ENCODE results near the gene CRKL.

CRKL gene

GRCh38 chr22:20946080-20946986 is 29.1 kb downstream of the CRKL start:
- no peak for DNase-seq (ENCODE audit: low spot score)
- TF ChIP-seq CTCF (IDR thresholded peaks at IDR 0.05; ENCODE audit: extremely low read depth, missing control alignments), result no peak

GRCh38 chr22:20946991-20947390 is 29.8 kb downstream of the CRKL start:
- no peak for DNase-seq (ENCODE audit: low spot score)
- TF ChIP-seq CTCF (IDR thresholded peaks at IDR 0.05; ENCODE audit: extremely low read depth, missing control alignments), result no peak

GRCh38 chr22:20948450-20948849 is 31.2 kb downstream of the CRKL start:
- no peak for TF ChIP-seq CTCF (IDR thresholded peaks at IDR 0.05; ENCODE audit: extremely low read depth, missing control alignments)
- no peak for DNase-seq (ENCODE audit: low spot score)

GRCh38 chr22:20948989-20949388 is 31.8 kb downstream of the CRKL start:
- TF ChIP-seq CTCF (IDR thresholded peaks at IDR 0.05; ENCODE audit: extremely low read depth, missing control alignments), result no peak
- DNase-seq (ENCODE audit: low spot score), result no peak

GRCh38 chr22:20949698-20950183 is 32.5 kb downstream of the CRKL start:
- TF ChIP-seq CTCF (IDR thresholded peaks at IDR 0.05; ENCODE audit: extremely low read depth, missing control alignments), result no peak
- DNase-seq (ENCODE audit: low spot score), result no peak

GRCh38 chr22:20951151-20951931 is 34.1 kb downstream of the CRKL start:
- no peak for DNase-seq (ENCODE audit: low spot score)

More at GRCh38 chr22:20951151-20951931, 34.1 kb downstream of the CRKL start:
- no peak for TF ChIP-seq CTCF (IDR thresholded peaks at IDR 0.05; ENCODE audit: extremely low read depth, missing control alignments)

All from GM20000 (cell line).